H9 (cell line): ENCODE results near the gene SPTBN1. TPM values are rescaled to one million over a fixed set of nuclear protein-coding genes. Genes with fewer than 3 reads are reported as not detected.
A peak's percentile ranks its signal among the peaks of the same experiment; 100 is the strongest.

Source experiments
- DNase-seq: peaks from one replicate; pipeline ENCODE4 v3.0.0-alpha.2; 2017
- H2AFZ ChIP-seq: one replicate; pipeline ENCODE4 v1.6.1; 2013; ENCODE audit warnings: mild to moderate bottlenecking, low read length, control low read depth, moderate library complexity
- H2AK5ac ChIP-seq: 2 replicates; pipeline ENCODE4 v1.6.1; 2013; ENCODE audit warnings: low read length, control low read depth, mixed read lengths; ENCODE audit not compliant: insufficient read length
- H2BK120ac ChIP-seq: one replicate; pipeline ENCODE4 v1.6.1; 2013; ENCODE audit warnings: low read depth, mild to moderate bottlenecking, low read length, control low read depth, inconsistent platforms; ENCODE audit not compliant: poor library complexity, severe bottlenecking
- H2BK12ac ChIP-seq: 2 replicates; pipeline ENCODE4 v1.6.1; 2013; ENCODE audit warnings: low read length, control low read depth, mixed read lengths, low read depth; ENCODE audit not compliant: insufficient read length
- H2BK15ac ChIP-seq: 2 replicates; pipeline ENCODE4 v1.6.1; 2013; ENCODE audit warnings: low read depth, low read length, control low read depth
- H2BK20ac ChIP-seq: one replicate; pipeline ENCODE4 v1.6.1; 2013; ENCODE audit warnings: low read depth, mild to moderate bottlenecking, low read length, control low read depth, inconsistent platforms; ENCODE audit not compliant: poor library complexity, severe bottlenecking
- H2BK5ac ChIP-seq: 2 replicates; pipeline ENCODE4 v1.6.1; 2013; ENCODE audit warnings: low read length, control low read depth, mixed read lengths; ENCODE audit not compliant: insufficient read length
- H3K14ac ChIP-seq: 2 replicates; pipeline ENCODE4 v1.6.1; 2013; ENCODE audit warnings: low read length, control low read depth; ENCODE audit not compliant: insufficient read depth
- H3K18ac ChIP-seq: 2 replicates; pipeline ENCODE4 v1.6.1; 2013; ENCODE audit warnings: low read depth, mild to moderate bottlenecking, mixed read lengths, low read length, control low read depth; ENCODE audit not compliant: insufficient read length
- H3K23ac ChIP-seq: 2 replicates; pipeline ENCODE4 v1.6.1; 2013; ENCODE audit warnings: low read length, control low read depth, mixed read lengths, low read depth; ENCODE audit not compliant: insufficient read length
- H3K23me2 ChIP-seq: 2 replicates; pipeline ENCODE4 v1.6.1; 2013; ENCODE audit warnings: low read depth, mild to moderate bottlenecking, mixed read lengths, low read length, control low read depth; ENCODE audit not compliant: insufficient read length, poor library complexity, severe bottlenecking
- H3K27ac ChIP-seq: 2 replicates; pipeline ENCODE4 v1.5.1; 2013; ENCODE audit warnings: low read length, control low read depth, mixed read lengths, low read depth; ENCODE audit not compliant: insufficient read length
- H3K27me3 ChIP-seq: 2 replicates; pipeline ENCODE4 v1.6.1; 2013; ENCODE audit warnings: low read length, control low read depth, inconsistent platforms; ENCODE audit not compliant: insufficient read depth
- H3K4ac ChIP-seq: 2 replicates; pipeline ENCODE4 v1.6.1; 2013; ENCODE audit warnings: low read depth, mild to moderate bottlenecking, control low read depth, inconsistent platforms, low read length, moderate library complexity
- H3K4me1 ChIP-seq: 2 replicates; pipeline ENCODE4 v1.6.1; 2013; ENCODE audit warnings: low read length, control low read depth, inconsistent platforms; ENCODE audit not compliant: insufficient read depth
- H3K4me2 ChIP-seq: 2 replicates; pipeline ENCODE4 v1.6.1; 2013; ENCODE audit warnings: low read length, control low read depth, mixed read lengths; ENCODE audit not compliant: insufficient read length, insufficient read depth
- H3K56ac ChIP-seq: 2 replicates; pipeline ENCODE4 v1.6.1; 2013; ENCODE audit warnings: low read depth, mild to moderate bottlenecking, mixed read lengths, low read length, control low read depth; ENCODE audit not compliant: insufficient read length
- H3K79me1 ChIP-seq: 2 replicates; pipeline ENCODE4 v1.6.1; 2013; ENCODE audit warnings: low read depth, mild to moderate bottlenecking, moderate library complexity, low read length, control low read depth, inconsistent platforms; ENCODE audit not compliant: insufficient read depth, poor library complexity, severe bottlenecking
- H3K79me2 ChIP-seq: 2 replicates; pipeline ENCODE4 v1.6.1; 2013; ENCODE audit warnings: low read length, control low read depth, inconsistent platforms; ENCODE audit not compliant: insufficient read depth
- H3K9ac ChIP-seq: 2 replicates; pipeline ENCODE4 v1.6.1; 2013; ENCODE audit warnings: low read length, control low read depth, mixed read lengths; ENCODE audit not compliant: insufficient read length; ENCODE audit errors: extremely low read depth
- H3K9me3 ChIP-seq: one replicate; pipeline ENCODE4 v1.6.1; 2013; ENCODE audit warnings: low read depth, low read length, inconsistent platforms; ENCODE audit not compliant: control insufficient read depth
- H3T11ph ChIP-seq: one replicate; pipeline ENCODE4 v1.6.1; 2013; ENCODE audit warnings: mild to moderate bottlenecking, low read length, control low read depth, inconsistent platforms
- H4K20me1 ChIP-seq: one replicate; pipeline ENCODE4 v1.6.1; 2013; ENCODE audit not compliant: control insufficient read depth, insufficient read length, insufficient read depth
- H4K5ac ChIP-seq: 2 replicates; pipeline ENCODE4 v1.6.1; 2013; ENCODE audit warnings: low read depth, mild to moderate bottlenecking, mixed read lengths, low read length, control low read depth; ENCODE audit not compliant: insufficient read length
- H4K8ac ChIP-seq: replicated peaks from 2 replicates; pipeline ENCODE4 v1.6.1; 2013; ENCODE audit warnings: low read length, control low read depth, mixed read lengths, low read depth; ENCODE audit not compliant: insufficient read length
- H4K91ac ChIP-seq: 2 replicates; pipeline ENCODE4 v1.6.1; 2013; ENCODE audit warnings: low read depth, mild to moderate bottlenecking, moderate library complexity, mixed read lengths, low read length, control low read depth; ENCODE audit not compliant: insufficient read length
- H3K27ac Mint-ChIP-seq, 3 experiments: 2 replicates in 2 of 3; 3 replicates in 1 of 3; pipeline ENCODE4 v1.8.0; 2020 to 2021; ENCODE audit warnings: mixed read lengths in 3 of 3, mild to moderate bottlenecking in 1 of 3, moderate library complexity in 1 of 3
- H3K27me3 Mint-ChIP-seq: 2 replicates; pipeline ENCODE4 v1.8.0; 2021; ENCODE audit warnings: low read depth, mild to moderate bottlenecking, moderate library complexity, mixed read lengths
- H3K36me3 Mint-ChIP-seq, 3 experiments: 2 replicates in 2 of 3; 3 replicates in 1 of 3; pipeline ENCODE4 v1.8.0; 2020 to 2021; ENCODE audit warnings: low read depth in 3 of 3, mixed read lengths in 3 of 3; ENCODE audit not compliant: insufficient read depth in 1 of 3
- H3K4me1 Mint-ChIP-seq, 2 experiments: 2 replicates each; pipeline ENCODE4 v1.8.0; 2020; ENCODE audit warnings: mixed read lengths in 2 of 2
- H3K4me3 Mint-ChIP-seq, 2 experiments: 2 replicates in 1 of 2; 3 replicates in 1 of 2; pipeline ENCODE4 v1.8.0; 2020 to 2021; ENCODE audit warnings: mild to moderate bottlenecking in 2 of 2, mixed read lengths in 2 of 2, moderate library complexity in 1 of 2
- H3K9me3 Mint-ChIP-seq, 2 experiments: 2 replicates in 1 of 2; 3 replicates in 1 of 2; pipeline ENCODE4 v1.8.0; 2020; ENCODE audit warnings: mild to moderate bottlenecking in 2 of 2, mixed read lengths in 2 of 2, moderate library complexity in 1 of 2
- WGBS: extraction: QIAGEN DNeasy Blood & Tissue Kit; methylation state at CpG from one replicate; pipeline ENCODE4 v1.1.7; 2013; ENCODE audit warnings: missing lambda C conversion rate, low lambda C conversion rate, mixed read lengths; ENCODE audit not compliant: insufficient read length; ENCODE audit errors: extremely low coverage; 5-methylcytosine and 5-hydroxymethylcytosine counted together
- total RNA-seq: library from RNA; stranded (reverse); gene quantifications from 2 replicates; pipeline ENCODE4 v1.2.1, GENCODE V29; 2021
- TF ChIP-seq, protein P1 (sequence below): fragments of 200-600 bp; sonication (generic); conservative IDR thresholded peaks from 3 replicates; pipeline ENCODE4 v1.8.0; 2021; ENCODE audit warnings: antibody characterized with exemption, mild to moderate bottlenecking

The SPTBN1 gene
- total RNA-seq, 1 experiment from 2014 or later = 164 TPM

GRCh38 chr2:54666634-54667265 lies 210.6 kb downstream of the SPTBN1 start:
- Histone ChIP-seq H2AFZ (no peak overlapping the region), H3K23me2 (no peaks in the 10 kb centered on the region), H2BK12ac (no peak overlapping the region), H3K4me1 (peaks cover 4% of the 10 kb centered on the region; the same call in 1 of the 2 replicates), H4K8ac (no peak overlapping the region), H3K9ac (no peak overlapping the region), H3K18ac (no peak overlapping the region), H3K27ac (no peak overlapping the region), H2BK15ac (no peak overlapping the region), H2AK5ac (no peak overlapping the region), H3K4ac (no peak overlapping the region), H3K14ac (no peak overlapping the region), H3T11ph (no peak overlapping the region), H3K4me2 (no peak overlapping the region), H4K20me1 (no peaks in the 10 kb centered on the region), H3K79me2 (no peaks in the 10 kb centered on the region), H4K91ac (no peak overlapping the region), H2BK5ac (no peak overlapping the region), H3K27me3 (no peaks in the 10 kb centered on the region), H2BK120ac (no peak overlapping the region), H3K9me3 (no peaks in the 10 kb centered on the region), H3K23ac (no peak overlapping the region), H2BK20ac (no peak overlapping the region), H3K56ac (no peak overlapping the region), H4K5ac (no peak overlapping the region), H3K79me1 (no peaks in the 10 kb centered on the region)
- Mint-ChIP-seq H3K36me3 (peaks cover 41 to 87% (median 79%) of the 10 kb centered on the region in 3 experiments), H3K27ac (0 out of 7 replicates have a peak overlapping the region, but pooled peaks of 1 of the 3 experiments have one; percentile 14), H3K9me3 (no peaks in the 10 kb centered on the region), H3K27me3 (no peaks in the 10 kb centered on the region), H3K4me3 (no peak overlapping the region), H3K4me1 (peaks cover 11 to 12% of the 10 kb centered on the region in 2 experiments)
- no CpG with 5 or more reads among the region's 6 CpGs for WGBS
- DNase-seq = no peak
- TF ChIP-seq, protein P1, sequence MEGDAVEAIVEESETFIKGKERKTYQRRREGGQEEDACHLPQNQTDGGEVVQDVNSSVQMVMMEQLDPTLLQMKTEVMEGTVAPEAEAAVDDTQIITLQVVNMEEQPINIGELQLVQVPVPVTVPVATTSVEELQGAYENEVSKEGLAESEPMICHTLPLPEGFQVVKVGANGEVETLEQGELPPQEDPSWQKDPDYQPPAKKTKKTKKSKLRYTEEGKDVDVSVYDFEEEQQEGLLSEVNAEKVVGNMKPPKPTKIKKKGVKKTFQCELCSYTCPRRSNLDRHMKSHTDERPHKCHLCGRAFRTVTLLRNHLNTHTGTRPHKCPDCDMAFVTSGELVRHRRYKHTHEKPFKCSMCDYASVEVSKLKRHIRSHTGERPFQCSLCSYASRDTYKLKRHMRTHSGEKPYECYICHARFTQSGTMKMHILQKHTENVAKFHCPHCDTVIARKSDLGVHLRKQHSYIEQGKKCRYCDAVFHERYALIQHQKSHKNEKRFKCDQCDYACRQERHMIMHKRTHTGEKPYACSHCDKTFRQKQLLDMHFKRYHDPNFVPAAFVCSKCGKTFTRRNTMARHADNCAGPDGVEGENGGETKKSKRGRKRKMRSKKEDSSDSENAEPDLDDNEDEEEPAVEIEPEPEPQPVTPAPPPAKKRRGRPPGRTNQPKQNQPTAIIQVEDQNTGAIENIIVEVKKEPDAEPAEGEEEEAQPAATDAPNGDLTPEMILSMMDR = no peak
